GM12892 (cell line): ENCODE measurements around the gene AUH.

Source experiments
- POLR2A ChIP-seq: IDR thresholded peaks from 2 replicates; pipeline ENCODE4 v1.6.1; 2011; ENCODE audit warnings: low read depth, low read length, control low read depth
- POLR2AphosphoS5 ChIP-seq: IDR thresholded peaks from 2 replicates; pipeline ENCODE4 v1.6.1; 2011; ENCODE audit warnings: low read depth, low read length, control low read depth
- TAF1 ChIP-seq: IDR thresholded peaks from 2 replicates; pipeline ENCODE4 v1.6.1; 2011; ENCODE audit warnings: low read depth, mild to moderate bottlenecking, control low read depth, low read length, borderline replicate concordance

- TF ChIP-seq POLR2A: no peak
- no peak for TF ChIP-seq TAF1
- TF ChIP-seq POLR2AphosphoS5: no peak
These were observed 13.2 kb upstream of the AUH start for GRCh38 chr9:91374939-91375338.
